Cardiac muscle cell (in vitro differentiated cells and primary cell): Measurements from ENCODE around the gene TAAR6. TPM values are rescaled to one million over a fixed set of nuclear protein-coding genes. Genes with fewer than 3 reads are reported as not detected.

ENCODE experiments used
- DNase-seq, 2 donors: peaks; one replicate each; pipeline versions ENCODE4 v3.0.0 to v3.0.0-alpha.2; 2010 to 2017; ENCODE audit warnings: low read depth in 1 of 2, low spot score in 1 of 2
- H3K27ac ChIP-seq: fragments of 200-600 bp; sonication (generic); 2 replicates; pipeline ENCODE4 v1.5.1; 2016
- H3K27me3 ChIP-seq: fragments of 200-600 bp; sonication (generic); 2 replicates; pipeline ENCODE4 v1.6.0; 2016; ENCODE audit warnings: control low read depth
- H3K36me3 ChIP-seq: fragments of 200-600 bp; sonication (generic); 2 replicates; pipeline ENCODE4 v1.5.1; 2016; ENCODE audit warnings: control low read depth
- H3K4me1 ChIP-seq: fragments of 200-600 bp; sonication (generic); 2 replicates; pipeline ENCODE4 v1.8.1; 2017; ENCODE audit warnings: low read depth, mild to moderate bottlenecking, mixed run types
- H3K4me3 ChIP-seq: fragments of 200-600 bp; sonication (generic); 2 replicates; pipeline ENCODE4 v1.5.1; 2016; ENCODE audit warnings: mild to moderate bottlenecking
- H3K9me3 ChIP-seq: fragments of 200-600 bp; sonication (generic); 2 replicates; pipeline ENCODE4 v1.5.1; 2017; ENCODE audit warnings: low read depth, mild to moderate bottlenecking, control low read depth
- polyA plus RNA-seq: library from polyadenylated mRNA; unstranded; fragments of >200 nt; fragmentation: Nextera tagmentation; extraction: Ambion mirVana; gene quantifications from 2 replicates; pipeline ENCODE4 v1.2.1, GENCODE V29; 2016
- total RNA-seq: library from RNA; depleted of rRNA; stranded (reverse); fragments of >200 nt; gene quantifications from 2 replicates; pipeline ENCODE4 v1.2.3, GENCODE V29; 2016
- TF ChIP-seq, protein P1 (sequence below): IDR thresholded peaks from 2 replicates; pipeline ENCODE4 v1.5.1; 2012; ENCODE audit warnings: low read depth, mild to moderate bottlenecking, low read length

Gene TAAR6
- total and polyA plus RNA-seq, 2 experiments from 2014 or later: not detected

DNA sequence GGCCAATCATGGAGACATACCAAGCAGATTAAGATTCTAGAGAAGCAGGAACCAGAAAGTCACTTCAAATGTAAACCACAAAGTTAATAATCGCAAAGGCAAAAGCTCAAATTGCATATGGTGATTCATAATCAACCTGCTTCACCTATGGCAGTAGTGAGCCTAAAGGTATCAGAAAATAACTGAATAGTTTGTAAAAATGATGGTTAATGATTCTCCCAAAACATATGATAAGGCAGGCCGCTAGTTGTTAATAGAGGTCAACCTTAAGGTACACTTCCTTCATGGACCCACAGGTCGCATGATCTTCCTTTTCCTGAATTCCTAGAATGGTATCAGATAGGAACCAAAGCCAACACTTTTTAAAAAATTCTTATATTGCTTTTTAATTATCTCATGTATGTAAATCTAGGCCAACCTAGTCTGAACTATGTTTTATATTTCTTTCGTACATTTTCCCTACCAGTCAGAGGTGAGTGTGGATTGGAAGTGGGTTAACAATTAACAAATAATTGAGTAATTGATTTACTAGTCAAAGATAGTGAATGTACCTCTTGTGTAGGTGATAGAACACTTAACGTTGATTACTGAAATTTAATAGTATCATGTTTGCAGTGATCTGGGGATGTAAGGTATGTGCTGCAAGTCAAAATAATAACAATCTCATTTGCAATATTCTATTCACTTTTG lies 37.6 kb downstream of the TAAR6 start:
- no peaks in the 10 kb centered on the region for H3K27me3 ChIP-seq
- H3K4me3 ChIP-seq: no peak overlapping the region
- no peaks in the 10 kb centered on the region for H3K36me3 ChIP-seq
- TF ChIP-seq, protein P1, sequence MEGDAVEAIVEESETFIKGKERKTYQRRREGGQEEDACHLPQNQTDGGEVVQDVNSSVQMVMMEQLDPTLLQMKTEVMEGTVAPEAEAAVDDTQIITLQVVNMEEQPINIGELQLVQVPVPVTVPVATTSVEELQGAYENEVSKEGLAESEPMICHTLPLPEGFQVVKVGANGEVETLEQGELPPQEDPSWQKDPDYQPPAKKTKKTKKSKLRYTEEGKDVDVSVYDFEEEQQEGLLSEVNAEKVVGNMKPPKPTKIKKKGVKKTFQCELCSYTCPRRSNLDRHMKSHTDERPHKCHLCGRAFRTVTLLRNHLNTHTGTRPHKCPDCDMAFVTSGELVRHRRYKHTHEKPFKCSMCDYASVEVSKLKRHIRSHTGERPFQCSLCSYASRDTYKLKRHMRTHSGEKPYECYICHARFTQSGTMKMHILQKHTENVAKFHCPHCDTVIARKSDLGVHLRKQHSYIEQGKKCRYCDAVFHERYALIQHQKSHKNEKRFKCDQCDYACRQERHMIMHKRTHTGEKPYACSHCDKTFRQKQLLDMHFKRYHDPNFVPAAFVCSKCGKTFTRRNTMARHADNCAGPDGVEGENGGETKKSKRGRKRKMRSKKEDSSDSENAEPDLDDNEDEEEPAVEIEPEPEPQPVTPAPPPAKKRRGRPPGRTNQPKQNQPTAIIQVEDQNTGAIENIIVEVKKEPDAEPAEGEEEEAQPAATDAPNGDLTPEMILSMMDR: no peak
- H3K4me1 ChIP-seq: no peaks in the 10 kb centered on the region
- no peak overlapping the region for H3K27ac ChIP-seq
- H3K9me3 ChIP-seq: no peaks in the 10 kb centered on the region
- no peak for DNase-seq

- H3K27ac ChIP-seq: no peak overlapping the region
- H3K4me1 ChIP-seq: no peaks in the 10 kb centered on the region
- TF ChIP-seq, protein P1: no peak
- no peak overlapping the region for H3K4me3 ChIP-seq
- H3K9me3 ChIP-seq: no peaks in the 10 kb centered on the region
- H3K36me3 ChIP-seq: no peaks in the 10 kb centered on the region
- no peak for DNase-seq
- no peaks in the 10 kb centered on the region for H3K27me3 ChIP-seq
These were observed 41.5 kb downstream of the TAAR6 start for GRCh38 chr6:132611616-132612015.

DNA sequence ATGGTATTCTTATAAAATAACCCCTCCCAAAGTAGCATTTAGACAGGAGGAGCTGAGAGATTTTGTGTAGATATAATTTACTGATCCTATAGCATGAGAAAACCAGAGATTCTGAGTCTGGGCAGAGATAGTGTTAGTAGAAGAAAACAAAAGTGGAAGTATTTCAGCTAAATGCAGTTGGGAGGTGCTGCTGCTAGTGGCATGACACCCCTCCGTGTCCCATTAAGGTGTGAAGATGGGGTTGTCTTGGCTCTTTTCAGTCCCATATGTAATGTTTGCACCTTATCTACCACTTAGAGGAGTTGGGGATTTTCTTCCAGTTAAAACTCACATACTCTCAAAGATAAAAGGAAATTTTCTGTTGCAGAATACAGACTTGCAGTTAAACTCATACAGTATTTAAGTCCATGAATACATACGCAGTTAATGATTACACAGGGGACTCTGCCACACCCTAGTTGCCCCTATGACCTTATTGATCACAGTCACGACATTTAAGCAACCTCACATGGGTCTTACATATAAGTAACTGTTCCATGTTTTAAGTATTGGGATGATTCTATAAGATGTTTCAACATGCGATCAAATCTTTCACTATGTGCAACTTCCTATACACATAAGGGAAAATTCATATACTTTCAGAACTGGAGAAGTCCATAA lies 42.5 kb downstream of the TAAR6 start:
- no peak overlapping the region for H3K27ac ChIP-seq
- no peaks in the 10 kb centered on the region for H3K27me3 ChIP-seq
- TF ChIP-seq, protein P1: no peak
- no peak for DNase-seq
- no peak overlapping the region for H3K4me3 ChIP-seq
- H3K9me3 ChIP-seq: no peaks in the 10 kb centered on the region
- no peaks in the 10 kb centered on the region for H3K4me1 ChIP-seq
- H3K36me3 ChIP-seq: no peaks in the 10 kb centered on the region

DNA sequence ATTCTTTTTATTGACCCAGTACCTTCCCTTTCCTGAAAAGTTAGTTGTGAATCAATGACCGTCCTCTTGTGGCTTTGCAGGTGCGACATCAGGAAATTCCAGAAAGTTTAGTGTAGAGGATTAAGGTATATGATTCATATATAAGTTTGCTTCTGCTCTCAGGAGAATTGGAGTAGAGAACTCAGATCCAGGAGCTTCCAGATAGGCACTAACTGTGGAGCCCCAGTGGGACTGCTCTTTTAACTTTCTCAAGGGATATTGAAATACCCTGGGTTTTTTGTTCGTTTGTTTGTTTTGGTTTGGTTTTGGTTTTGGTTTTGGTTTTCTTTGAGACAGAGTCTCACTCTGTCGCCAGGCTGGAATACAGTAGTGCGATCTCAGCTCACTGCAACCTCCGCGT lies 44.4 kb downstream of the TAAR6 start:
- Histone ChIP-seq H3K27me3 (no peaks in the 10 kb centered on the region), H3K4me1 (no peaks in the 10 kb centered on the region), H3K27ac (no peak overlapping the region), H3K36me3 (no peaks in the 10 kb centered on the region), H3K4me3 (no peak overlapping the region), H3K9me3 (no peaks in the 10 kb centered on the region)
- TF ChIP-seq, protein P1: no peak
- no peak for DNase-seq

DNA sequence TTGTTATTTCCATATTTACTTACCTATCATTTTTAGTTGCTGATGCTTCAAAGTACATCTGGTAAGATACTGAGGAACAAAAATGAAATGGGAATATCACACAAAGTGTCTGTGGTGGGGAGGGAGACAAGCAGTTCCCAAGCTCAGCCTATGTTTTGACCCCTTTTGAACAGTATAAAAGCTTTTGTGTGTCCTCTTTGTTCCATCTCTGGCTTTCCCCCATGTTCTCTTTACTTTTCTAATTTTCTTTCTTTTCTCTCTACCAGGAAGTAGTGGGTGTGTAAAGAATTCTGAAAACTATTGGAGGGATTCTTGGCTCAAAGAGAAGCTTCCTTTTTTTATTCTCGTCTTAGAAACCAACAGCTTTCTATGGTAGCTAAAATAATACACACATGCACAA lies 46.6 kb downstream of the TAAR6 start:
- Histone ChIP-seq H3K4me3 (no peak overlapping the region), H3K4me1 (no peaks in the 10 kb centered on the region), H3K36me3 (no peaks in the 10 kb centered on the region), H3K9me3 (no peaks in the 10 kb centered on the region), H3K27ac (no peak overlapping the region), H3K27me3 (no peaks in the 10 kb centered on the region)
- TF ChIP-seq, protein P1: no peak
- no peak for DNase-seq

Other genes starting within 250 kb of the TAAR6 start
- 19.0 and 30.6 TPM in 2 replicates for gene MOXD1, start 168.8 kb upstream of the TAAR6 start, total RNA-seq
- gene MOXD1, start 168.8 kb upstream of the TAAR6 start, polyA plus RNA-seq: 20.8 and 47.4 TPM in 2 replicates
- gene STX7, start 57.2 kb upstream of the TAAR6 start, total RNA-seq: 25.3 and 37.2 TPM in 2 replicates
- gene STX7, start 57.2 kb upstream of the TAAR6 start, polyA plus RNA-seq: 28.6 and 44.9 TPM in 2 replicates
- not detected in 2 replicates for gene TAAR9, start 32.0 kb upstream of the TAAR6 start, total RNA-seq
- gene TAAR9, start 32.0 kb upstream of the TAAR6 start, polyA plus RNA-seq: not detected in 2 replicates
- gene TAAR8, start 17.6 kb upstream of the TAAR6 start, total RNA-seq: not detected in 2 replicates
- gene TAAR8, start 17.6 kb upstream of the TAAR6 start, polyA plus RNA-seq: not detected in 2 replicates
- gene TAAR5, start 19.4 kb downstream of the TAAR6 start, total RNA-seq: not detected in 2 replicates
- not detected in 2 replicates for gene TAAR5, start 19.4 kb downstream of the TAAR6 start, polyA plus RNA-seq
- gene TAAR2, start 54.0 kb downstream of the TAAR6 start, total RNA-seq: not detected in 2 replicates
- not detected in 2 replicates for gene TAAR2, start 54.0 kb downstream of the TAAR6 start, polyA plus RNA-seq
- not detected in 2 replicates for gene TAAR1, start 88.9 kb downstream of the TAAR6 start, total RNA-seq
- not detected in 2 replicates for gene TAAR1, start 88.9 kb downstream of the TAAR6 start, polyA plus RNA-seq
- gene VNN1, start 143.7 kb downstream of the TAAR6 start, total RNA-seq: not detected in 2 replicates
- gene VNN1, start 143.7 kb downstream of the TAAR6 start, polyA plus RNA-seq: not detected in 2 replicates
- gene VNN2, start 187.6 kb downstream of the TAAR6 start, total RNA-seq: not detected in 2 replicates
- not detected in 2 replicates for gene VNN2, start 187.6 kb downstream of the TAAR6 start, polyA plus RNA-seq
- gene SLC18B1, start 228.3 kb downstream of the TAAR6 start, total RNA-seq: 9.3 and 12.6 TPM in 2 replicates
- gene SLC18B1, start 228.3 kb downstream of the TAAR6 start, polyA plus RNA-seq: 18.7 and 24.8 TPM in 2 replicates
- 579 and 830 TPM in 2 replicates for gene RPS12, start 244.2 kb downstream of the TAAR6 start, total RNA-seq
- 348 and 386 TPM in 2 replicates for gene RPS12, start 244.2 kb downstream of the TAAR6 start, polyA plus RNA-seq